CD4-positive, alpha-beta T cell (primary cell): ENCODE data around the gene GOLGA6C. TPM values are rescaled to one million over a fixed set of nuclear protein-coding genes. Genes with fewer than 3 reads are reported as not detected.

Experiments
- ATAC-seq: fragments of 200-7000 bp; cut with Tn5 transposase; one replicate; pipeline ENCODE4 v1.10.0; 2022; ENCODE audit warnings: mild to moderate bottlenecking; ENCODE audit not compliant: poor library complexity
- CTCF ChIA-PET: fragments of 350-600 bp; sonication (Branson Sonifier 250); formaldehyde crosslinking; loops from one replicate; lab custom pipeline; 2021; ENCODE audit warnings: antibody characterized with exemption, inconsistent platforms; lab: Charles Lee
- POLR2A ChIA-PET: fragments of 350-600 bp; sonication (Branson Sonifier 250); formaldehyde crosslinking; loops from one replicate; lab custom pipeline; 2021; ENCODE audit warnings: antibody characterized with exemption, inconsistent platforms; lab: Charles Lee
- DNase-seq, 14 experiments: peaks; one replicate each; pipeline ENCODE4 v3.0.0-alpha.2; 2013 to 2020; ENCODE audit warnings: mixed read lengths in 2 of 14
- H3K27ac ChIP-seq, 2 donors: one replicate each; pipeline versions ENCODE4 v1.5.1 to v1.7.0; 2013; ENCODE audit warnings: low read length in 2 of 2, low read depth in 1 of 2, mild to moderate bottlenecking in 1 of 2
- H3K27me3 ChIP-seq, 2 experiments: 1 replicate in 1 of 2; 2 replicates in 1 of 2; pipeline versions ENCODE4 v1.6.1 to v1.7.0; 2013; ENCODE audit warnings: low read length in 2 of 2, control low read depth in 1 of 2, mild to moderate bottlenecking in 1 of 2, moderate library complexity in 1 of 2; ENCODE audit not compliant: insufficient read depth in 2 of 2, control insufficient read depth in 1 of 2
- H3K36me3 ChIP-seq: one replicate; pipeline ENCODE4 v1.6.1; 2013; ENCODE audit warnings: low read length, control low read depth; ENCODE audit not compliant: insufficient read depth
- H3K4me1 ChIP-seq: one replicate; pipeline ENCODE4 v1.6.1; 2013; ENCODE audit warnings: low read length, control low read depth; ENCODE audit not compliant: insufficient read depth
- H3K4me3 ChIP-seq: one replicate; pipeline ENCODE4 v1.5.1; 2013; ENCODE audit warnings: mild to moderate bottlenecking, low read length, moderate library complexity
- H3K9me3 ChIP-seq, 2 experiments: 1 replicate in 1 of 2; 2 replicates in 1 of 2; pipeline versions ENCODE4 v1.6.1 to v1.7.0; 2013; ENCODE audit warnings: low read length in 2 of 2, mild to moderate bottlenecking in 2 of 2, control low read depth in 1 of 2, moderate library complexity in 1 of 2; ENCODE audit not compliant: control insufficient read depth in 1 of 2, insufficient read depth in 1 of 2
- H3K27ac Mint-ChIP-seq: one replicate; pipeline ENCODE4 v1.8.0; 2020; ENCODE audit warnings: mixed read lengths
- H3K27me3 Mint-ChIP-seq: one replicate; pipeline ENCODE4 v1.8.0; 2021; ENCODE audit warnings: mixed read lengths
- H3K36me3 Mint-ChIP-seq: one replicate; pipeline ENCODE4 v1.8.0; 2021; ENCODE audit warnings: low read depth, mixed read lengths
- H3K4me1 Mint-ChIP-seq: one replicate; pipeline ENCODE4 v1.8.0; 2021; ENCODE audit warnings: low read depth, mixed read lengths
- H3K4me3 Mint-ChIP-seq: one replicate; pipeline ENCODE4 v1.8.0; 2020; ENCODE audit warnings: mild to moderate bottlenecking, mixed read lengths
- H3K9me3 Mint-ChIP-seq: one replicate; pipeline ENCODE4 v1.8.0; 2020; ENCODE audit warnings: mixed read lengths
- intact Hi-C, 2 experiments: fragments of 100-400 bp; cut with DNase I in 1 of 2; cut with micrococcal nuclease in 1 of 2; formaldehyde crosslinking; loops; one replicate each; pipeline versions ENCODE4 v1.15.1 to v1.9.0; 2023 to 2025; cut with DNase I, micrococcal nuclease
- total RNA-seq, 174 experiments: library from RNA in 2 of 174; stranded (reverse) in 2 of 174; gene quantifications; one replicate each; pipeline ENCODE4 v1.2.3 and lab custom pipeline; 2021 to 2026
- TF ChIP-seq, protein P1 (sequence below): fragments of 200-600 bp; IDR thresholded peaks from one replicate; pipeline ENCODE4 v1.8.0; 2022; ENCODE audit warnings: antibody characterized with exemption, mild to moderate bottlenecking

The GOLGA6C gene
- total RNA-seq, 2 experiments from 2014 or later, result not detected

DNA sequence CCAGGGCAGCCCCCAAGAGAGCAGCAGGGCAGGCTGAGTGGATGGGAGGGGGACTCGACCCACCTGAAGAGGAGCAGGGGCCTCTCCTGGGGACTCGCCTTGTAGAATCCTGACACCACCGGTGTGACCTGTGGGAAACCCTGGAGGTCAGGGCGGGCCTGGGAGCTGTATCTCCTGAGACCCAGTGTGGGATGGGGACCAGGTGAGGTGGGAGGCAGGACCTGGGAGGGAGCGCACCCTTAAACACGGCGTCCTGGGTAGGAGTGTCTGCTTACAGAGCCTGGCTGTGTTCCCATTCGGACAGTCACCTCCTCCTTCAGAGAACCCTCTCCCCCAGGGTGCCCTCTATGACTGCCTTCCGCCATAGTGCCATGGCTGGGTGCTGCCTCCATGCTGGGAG, 29.3 kb upstream of the GOLGA6C start:
- POLR2A ChIA-PET, result no interaction called here
- H3K4me3 Mint-ChIP-seq, result no peak overlapping the region
- no peak for ATAC-seq

DNA sequence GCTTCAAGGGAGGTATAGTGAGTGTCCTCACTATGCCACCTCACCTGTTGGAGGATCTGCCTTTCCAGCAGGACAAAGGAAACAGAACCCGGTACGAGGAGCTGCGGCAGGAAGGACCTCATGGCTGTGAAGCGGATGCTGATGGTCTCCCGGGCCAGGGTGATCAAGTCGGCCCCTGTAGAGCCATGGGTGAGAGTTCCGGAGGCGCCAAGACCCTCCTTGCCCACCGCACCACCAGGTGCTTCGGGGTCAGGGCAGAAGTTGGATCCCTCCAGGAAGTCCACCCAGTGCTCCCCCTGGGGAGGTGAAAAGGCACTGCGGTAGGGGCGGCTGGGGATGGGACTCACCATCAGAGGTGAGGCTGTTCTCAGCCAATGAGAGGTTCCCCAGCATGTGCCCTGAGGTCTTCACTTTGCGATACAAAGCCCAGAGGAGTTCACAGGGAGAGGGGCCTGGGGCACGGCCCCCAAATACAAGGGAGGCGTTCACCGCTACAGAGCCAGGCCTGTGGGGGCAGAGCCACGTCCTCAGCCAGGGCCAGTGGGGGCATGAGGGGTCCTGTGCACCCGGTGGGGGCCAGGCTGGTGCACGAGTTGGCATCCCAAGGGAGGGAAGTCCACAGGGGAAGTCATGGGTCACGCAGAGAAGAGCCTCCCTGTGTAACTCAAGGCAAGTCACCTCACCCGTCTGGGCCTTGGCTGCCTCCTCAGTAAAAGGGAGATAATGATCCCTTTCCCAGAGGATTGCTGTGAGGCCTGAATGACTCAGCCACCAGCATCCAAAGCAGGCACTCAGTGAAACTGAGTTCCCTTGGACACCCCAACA, 28.7 kb upstream of the GOLGA6C start:
- ChIA-PET CTCF (no interaction called here), POLR2A (no interaction called here)
- Mint-ChIP-seq H3K36me3 (no peaks in the 10 kb centered on the region), H3K27ac (no peak overlapping the region), H3K27me3 (peaks cover 14% of the 10 kb centered on the region), H3K4me3 (no peak overlapping the region), H3K4me1 (no peaks in the 10 kb centered on the region), H3K9me3 (no peaks in the 10 kb centered on the region)
- Histone ChIP-seq H3K9me3 (no peaks in the 10 kb centered on the region), H3K4me3 (no peak overlapping the region), H3K27me3 (peaks cover 0 to 6% of the 10 kb centered on the region in 2 experiments), H3K36me3 (no peaks in the 10 kb centered on the region), H3K4me1 (no peaks in the 10 kb centered on the region), H3K27ac (no peak overlapping the region)
- intact Hi-C loops, result no loop called here
- no peak for DNase-seq
- ATAC-seq, result no peak
- TF ChIP-seq, protein P1, sequence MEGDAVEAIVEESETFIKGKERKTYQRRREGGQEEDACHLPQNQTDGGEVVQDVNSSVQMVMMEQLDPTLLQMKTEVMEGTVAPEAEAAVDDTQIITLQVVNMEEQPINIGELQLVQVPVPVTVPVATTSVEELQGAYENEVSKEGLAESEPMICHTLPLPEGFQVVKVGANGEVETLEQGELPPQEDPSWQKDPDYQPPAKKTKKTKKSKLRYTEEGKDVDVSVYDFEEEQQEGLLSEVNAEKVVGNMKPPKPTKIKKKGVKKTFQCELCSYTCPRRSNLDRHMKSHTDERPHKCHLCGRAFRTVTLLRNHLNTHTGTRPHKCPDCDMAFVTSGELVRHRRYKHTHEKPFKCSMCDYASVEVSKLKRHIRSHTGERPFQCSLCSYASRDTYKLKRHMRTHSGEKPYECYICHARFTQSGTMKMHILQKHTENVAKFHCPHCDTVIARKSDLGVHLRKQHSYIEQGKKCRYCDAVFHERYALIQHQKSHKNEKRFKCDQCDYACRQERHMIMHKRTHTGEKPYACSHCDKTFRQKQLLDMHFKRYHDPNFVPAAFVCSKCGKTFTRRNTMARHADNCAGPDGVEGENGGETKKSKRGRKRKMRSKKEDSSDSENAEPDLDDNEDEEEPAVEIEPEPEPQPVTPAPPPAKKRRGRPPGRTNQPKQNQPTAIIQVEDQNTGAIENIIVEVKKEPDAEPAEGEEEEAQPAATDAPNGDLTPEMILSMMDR, result no peak

More for the DNA sequence above, 29.3 kb upstream of the GOLGA6C start:
- TF ChIP-seq, protein P1, result no peak
- H3K9me3 Mint-ChIP-seq, result no peaks in the 10 kb centered on the region
- Histone ChIP-seq H3K4me3 (no peak overlapping the region), H3K4me1 (no peaks in the 10 kb centered on the region), H3K27me3 (peaks cover 0 to 4% of the 10 kb centered on the region in 2 experiments), H3K27ac (no peak overlapping the region), H3K36me3 (no peaks in the 10 kb centered on the region), H3K9me3 (no peaks in the 10 kb centered on the region)
- intact Hi-C loops, result no loop called here
- H3K36me3 Mint-ChIP-seq, result no peaks in the 10 kb centered on the region
- H3K27me3 Mint-ChIP-seq, result peaks cover 14% of the 10 kb centered on the region
- H3K27ac Mint-ChIP-seq, result no peak overlapping the region
- CTCF ChIA-PET, result no interaction called here
- DNase-seq, result no peak
- H3K4me1 Mint-ChIP-seq, result no peaks in the 10 kb centered on the region

DNA sequence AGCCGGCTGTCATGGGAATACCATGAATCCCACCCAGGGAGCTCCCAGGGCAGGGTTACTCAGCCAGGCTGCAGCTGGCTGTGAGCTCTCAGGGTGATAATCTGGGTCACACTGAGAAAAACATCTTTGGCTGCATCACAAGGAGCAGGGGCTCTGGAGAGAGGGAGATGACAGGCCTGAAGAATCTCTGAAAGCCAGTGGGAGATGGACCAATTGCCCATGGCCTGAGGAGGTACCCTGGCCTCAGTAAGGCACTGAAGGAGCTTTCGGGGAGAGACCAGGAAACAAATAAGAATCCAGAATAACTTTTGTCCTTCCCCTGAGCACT, 28.2 kb upstream of the GOLGA6C start:
- Mint-ChIP-seq H3K4me3 (no peak overlapping the region), H3K36me3 (no peaks in the 10 kb centered on the region), H3K27me3 (peaks cover 17% of the 10 kb centered on the region), H3K4me1 (no peaks in the 10 kb centered on the region), H3K27ac (no peak overlapping the region), H3K9me3 (no peaks in the 10 kb centered on the region)
- TF ChIP-seq, protein P1, result no peak
- no peak overlapping the region for H3K4me3 ChIP-seq
- ChIA-PET CTCF (no interaction called here), POLR2A (no interaction called here)
- ATAC-seq (no peak), DNase-seq (no peak)
- H3K4me1 ChIP-seq, result no peaks in the 10 kb centered on the region
- no peak overlapping the region for H3K27ac ChIP-seq
- no peaks in the 10 kb centered on the region for H3K36me3 ChIP-seq
- H3K27me3 ChIP-seq, result peaks cover 0 to 6% of the 10 kb centered on the region in 2 experiments
- intact Hi-C loops, result no loop called here
- H3K9me3 ChIP-seq, result no peaks in the 10 kb centered on the region
